ENCODE measurements around the gene SMYD3.

The SMYD3 gene

DNA sequence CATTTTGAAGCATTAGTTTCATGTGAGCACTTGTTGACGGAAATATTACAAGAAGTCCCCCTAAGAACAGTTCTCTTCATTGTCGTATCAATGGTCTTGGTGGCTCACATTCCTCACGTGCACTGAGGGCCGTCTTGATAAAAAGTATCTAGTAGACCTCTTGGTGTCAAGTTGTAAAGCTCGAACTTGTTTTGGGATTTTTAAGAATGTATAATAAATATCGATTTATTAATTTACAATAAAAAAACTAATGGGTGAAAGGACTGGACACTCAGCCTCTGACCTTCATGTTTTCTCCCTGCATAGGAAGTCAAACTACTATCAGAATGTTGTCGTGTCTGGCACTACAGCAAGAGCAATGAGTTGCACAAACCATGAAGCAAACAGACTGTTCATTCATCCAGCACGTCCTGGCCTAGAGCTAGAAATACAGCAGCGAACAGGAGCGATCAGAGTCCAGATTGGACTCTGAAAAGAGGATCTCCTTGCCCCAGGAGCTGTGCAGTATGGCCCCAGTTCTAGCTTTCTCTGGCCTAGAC, 319.2 kb downstream of the SMYD3 start:
- Histone ChIP-seq H3F3A (ENCODE audit: low read depth) (no peaks in the 10 kb centered on the region), H3K4me2 (ENCODE audit: low read depth, low read length, poor library complexity, severe bottlenecking) (no peak overlapping the region), H2AFZ (ENCODE audit: low read length) (no peak overlapping the region), H3K4me3 (ENCODE audit: low read length, poor library complexity, severe bottlenecking) (no peak overlapping the region), H4K20me1 (ENCODE audit: insufficient read depth, low read length, poor library complexity, severe bottlenecking) (no peaks in the 10 kb centered on the region), H3K9me3 (ENCODE audit: insufficient read depth, low read depth, low read length) (no peaks in the 10 kb centered on the region), H3K36me3 (ENCODE audit: insufficient read depth, low read length) (no peaks in the 10 kb centered on the region; the same call in 1 of the 2 replicates), H3K4me1 (ENCODE audit: insufficient read depth, low read length, poor library complexity, severe bottlenecking) (peaks cover 3% of the 10 kb centered on the region), H3K9me2 (replicated peaks; ENCODE audit: low read depth, low read length) (no peaks in the 10 kb centered on the region), H3K9ac (ENCODE audit: low read depth, low read length, poor library complexity, severe bottlenecking) (no peak overlapping the region), H3K79me2 (ENCODE audit: insufficient read depth, low read length) (no peaks in the 10 kb centered on the region), H3K27me3 (ENCODE audit: insufficient read depth, low read length, poor library complexity, severe bottlenecking) (no peaks in the 10 kb centered on the region)
- no peak for TF ChIP-seq EZH2phosphoT487 (IDR thresholded peaks at IDR 0.05; ENCODE audit: borderline replicate concordance)
- TF ChIP-seq, protein P1, sequence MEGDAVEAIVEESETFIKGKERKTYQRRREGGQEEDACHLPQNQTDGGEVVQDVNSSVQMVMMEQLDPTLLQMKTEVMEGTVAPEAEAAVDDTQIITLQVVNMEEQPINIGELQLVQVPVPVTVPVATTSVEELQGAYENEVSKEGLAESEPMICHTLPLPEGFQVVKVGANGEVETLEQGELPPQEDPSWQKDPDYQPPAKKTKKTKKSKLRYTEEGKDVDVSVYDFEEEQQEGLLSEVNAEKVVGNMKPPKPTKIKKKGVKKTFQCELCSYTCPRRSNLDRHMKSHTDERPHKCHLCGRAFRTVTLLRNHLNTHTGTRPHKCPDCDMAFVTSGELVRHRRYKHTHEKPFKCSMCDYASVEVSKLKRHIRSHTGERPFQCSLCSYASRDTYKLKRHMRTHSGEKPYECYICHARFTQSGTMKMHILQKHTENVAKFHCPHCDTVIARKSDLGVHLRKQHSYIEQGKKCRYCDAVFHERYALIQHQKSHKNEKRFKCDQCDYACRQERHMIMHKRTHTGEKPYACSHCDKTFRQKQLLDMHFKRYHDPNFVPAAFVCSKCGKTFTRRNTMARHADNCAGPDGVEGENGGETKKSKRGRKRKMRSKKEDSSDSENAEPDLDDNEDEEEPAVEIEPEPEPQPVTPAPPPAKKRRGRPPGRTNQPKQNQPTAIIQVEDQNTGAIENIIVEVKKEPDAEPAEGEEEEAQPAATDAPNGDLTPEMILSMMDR (conservative IDR thresholded peaks at IDR 0.05; ENCODE audit: low read length): no peak

DNA sequence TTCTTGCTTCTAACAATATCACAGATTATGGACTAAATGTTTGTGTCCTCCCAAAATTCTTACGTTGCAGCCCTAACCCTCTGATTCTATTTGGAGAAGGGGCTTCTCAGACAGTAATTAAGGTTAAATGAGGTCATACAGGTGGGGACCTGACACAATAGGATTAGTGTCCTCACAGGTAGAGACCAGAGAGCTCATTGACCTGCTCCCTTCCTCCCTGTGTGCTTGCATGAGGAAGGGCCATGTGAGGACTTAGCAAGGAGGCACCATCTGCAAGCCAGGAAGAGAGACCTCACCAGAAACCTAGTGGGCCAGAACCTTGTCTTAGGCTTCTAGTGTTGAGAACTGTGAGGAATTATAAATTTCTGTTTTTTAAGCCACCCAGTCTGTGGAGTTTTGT, 322.6 kb downstream of the SMYD3 start:
- no peak overlapping the region for H3K4me2 ChIP-seq (ENCODE audit: low read depth, low read length, poor library complexity, severe bottlenecking)
- no peak overlapping the region for H2AFZ ChIP-seq (ENCODE audit: low read length)
- H3F3A ChIP-seq (ENCODE audit: low read depth): 0 out of 2 replicates have a peak, but pooled peaks cover 7% of the 10 kb centered on the region
- H4K20me1 ChIP-seq (ENCODE audit: insufficient read depth, low read length, poor library complexity, severe bottlenecking): no peaks in the 10 kb centered on the region
- no peaks in the 10 kb centered on the region for H3K9me2 ChIP-seq (replicated peaks; ENCODE audit: low read depth, low read length)
- H3K4me1 ChIP-seq (ENCODE audit: insufficient read depth, low read length, poor library complexity, severe bottlenecking): peaks cover 26% of the 10 kb centered on the region
- H3K27me3 ChIP-seq (ENCODE audit: insufficient read depth, low read length, poor library complexity, severe bottlenecking): no peaks in the 10 kb centered on the region
- H3K79me2 ChIP-seq (ENCODE audit: insufficient read depth, low read length): no peaks in the 10 kb centered on the region
- H3K4me3 ChIP-seq (ENCODE audit: low read length, poor library complexity, severe bottlenecking): no peak overlapping the region
- H3K9me3 ChIP-seq (ENCODE audit: insufficient read depth, low read depth, low read length): no peaks in the 10 kb centered on the region
- no peaks in the 10 kb centered on the region for H3K36me3 ChIP-seq (ENCODE audit: insufficient read depth, low read length)
- no peak overlapping the region for H3K9ac ChIP-seq (ENCODE audit: low read depth, low read length, poor library complexity, severe bottlenecking)
- TF ChIP-seq, protein P1 (conservative IDR thresholded peaks at IDR 0.05; ENCODE audit: low read length): no peak
- no peak for TF ChIP-seq EZH2phosphoT487 (IDR thresholded peaks at IDR 0.05; ENCODE audit: borderline replicate concordance)

DNA sequence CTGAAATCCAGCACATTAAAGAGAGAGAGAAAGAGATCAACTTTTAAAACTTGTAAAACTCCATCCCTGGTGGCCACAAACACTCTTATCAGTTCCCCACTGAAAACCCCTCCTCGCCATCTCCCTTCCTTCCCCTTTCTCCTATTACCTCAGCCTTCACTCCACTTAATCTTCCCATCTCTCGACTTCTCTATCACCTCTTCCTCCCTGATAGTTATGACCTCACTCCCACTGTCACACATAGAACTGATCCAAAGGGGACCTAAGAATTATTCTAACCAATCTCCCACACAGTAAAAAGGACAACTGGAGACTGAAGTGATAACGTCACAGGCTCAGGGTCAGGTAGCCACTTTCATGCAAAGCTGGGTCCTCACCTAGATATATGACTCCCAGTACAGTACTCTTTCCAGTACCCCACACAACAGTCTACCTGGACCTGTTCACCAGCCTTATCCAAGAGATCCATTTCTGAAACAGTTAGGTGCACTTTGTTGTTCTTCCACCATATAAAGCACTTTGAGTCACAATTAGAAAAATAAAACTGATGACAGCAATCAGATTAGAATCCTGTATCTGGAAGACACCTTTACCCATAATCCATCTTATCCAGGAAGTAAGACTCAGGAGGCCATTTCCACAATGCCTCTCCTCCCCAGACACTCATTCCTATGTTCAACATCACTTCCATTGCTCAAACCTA, 324.8 kb downstream of the SMYD3 start:
- H3K9me2 ChIP-seq (replicated peaks; ENCODE audit: low read depth, low read length): no peaks in the 10 kb centered on the region
- peak overlapping the region; percentile 46 for H3K4me3 ChIP-seq (ENCODE audit: low read length, poor library complexity, severe bottlenecking)
- no peaks in the 10 kb centered on the region for H4K20me1 ChIP-seq (ENCODE audit: insufficient read depth, low read length, poor library complexity, severe bottlenecking)
- peaks cover 34% of the 10 kb centered on the region for H3K4me1 ChIP-seq (ENCODE audit: insufficient read depth, low read length, poor library complexity, severe bottlenecking)
- H3K4me2 ChIP-seq (ENCODE audit: low read depth, low read length, poor library complexity, severe bottlenecking): peak overlapping the region; percentile 70
- TF ChIP-seq EZH2phosphoT487 (IDR thresholded peaks at IDR 0.05; ENCODE audit: borderline replicate concordance): no peak
- TF ChIP-seq, protein P1 (conservative IDR thresholded peaks at IDR 0.05; ENCODE audit: low read length): no peak
- peak overlapping the region; percentile 47 for H3K9ac ChIP-seq (ENCODE audit: low read depth, low read length, poor library complexity, severe bottlenecking)
- H3K36me3 ChIP-seq (ENCODE audit: insufficient read depth, low read length): no peaks in the 10 kb centered on the region
- no peaks in the 10 kb centered on the region for H3K27me3 ChIP-seq (ENCODE audit: insufficient read depth, low read length, poor library complexity, severe bottlenecking)
- 0 out of 2 replicates have a peak, but pooled peaks cover 7% of the 10 kb centered on the region for H3F3A ChIP-seq (ENCODE audit: low read depth)
- H2AFZ ChIP-seq (ENCODE audit: low read length): no peak overlapping the region
- no peaks in the 10 kb centered on the region for H3K79me2 ChIP-seq (ENCODE audit: insufficient read depth, low read length)
- no peaks in the 10 kb centered on the region for H3K9me3 ChIP-seq (ENCODE audit: insufficient read depth, low read depth, low read length)

Measured in Loucy (cell line).